ENCODE results near the gene SLC44A1. TPM values are rescaled to one million over a fixed set of nuclear protein-coding genes. Genes with fewer than 3 reads are reported as not detected.
A peak's percentile ranks its signal among the peaks of the same experiment; 100 is the strongest.

Gene SLC44A1
- total and polyA plus RNA-seq, 2 of the 13 experiments (the other 11 are each of a cell fraction or from before 2014, with no cell fraction given) = 21.4 to 40.8 TPM

DNA sequence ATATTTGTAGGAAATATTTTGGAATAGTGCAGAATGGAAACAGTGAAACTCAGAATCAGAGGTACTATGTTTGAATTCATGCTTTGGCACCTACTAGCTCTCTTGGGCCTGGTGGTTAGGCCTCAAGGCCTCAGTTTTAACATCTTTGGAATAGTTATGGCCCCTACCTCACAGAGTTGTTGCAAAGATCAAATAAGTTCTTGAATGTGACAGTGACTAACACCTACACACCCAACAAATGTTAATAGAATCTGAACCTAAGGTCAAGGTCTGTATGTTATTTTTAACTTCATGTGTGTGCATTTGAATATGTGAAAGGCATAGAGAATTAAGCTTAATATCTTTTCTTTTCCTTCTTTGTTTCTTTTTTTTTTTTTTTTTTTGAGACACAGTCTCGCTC is 87.3 kb downstream of the SLC44A1 start (continued):
- TF ChIP-seq EP300 (IDR thresholded peaks at IDR 0.05; ENCODE audit: low read depth in 2 of 2, low read length in 2 of 2) (peak in 1 of 2 experiments; percentile 65; a peak in 2 of 4 replicates), EP300 (CRISPR knock-in tag; IDR thresholded peaks at IDR 0.05; ENCODE audit: borderline replicate concordance) (no peak), ZNF619 (CRISPR knock-in tag; IDR thresholded peaks at IDR 0.05) (no peak), GATAD2A (CRISPR knock-in tag; IDR thresholded peaks at IDR 0.05) (peak; percentile 49; the same call in 1 of the 2 replicates), ZFX (CRISPR knock-in tag; IDR thresholded peaks at IDR 0.05; ENCODE audit: low read depth) (peak; percentile 42; the same call in 1 of the 2 replicates), HDAC2 (CRISPR knock-in tag; IDR thresholded peaks at IDR 0.05) (0 out of 2 replicates have a peak, but pooled peaks have one; percentile 14), FOXP1 (IDR thresholded peaks at IDR 0.05) (no peak), FOXP1 (CRISPR knock-in tag; IDR thresholded peaks at IDR 0.05) (0 out of 2 replicates have a peak, but pooled peaks have one; percentile 37), NR2F2 (IDR thresholded peaks at IDR 0.05; ENCODE audit: borderline replicate concordance, low read depth) (0 out of 2 replicates have a peak, but pooled peaks have one; percentile 26), RARA (CRISPR knock-in tag; IDR thresholded peaks at IDR 0.05) (peak; percentile 75), NR2F1 (CRISPR knock-in tag; IDR thresholded peaks at IDR 0.05) (peak; percentile 48 to 81; a peak in 3 of 4 replicates)
- TF ChIP-seq, protein P1, sequence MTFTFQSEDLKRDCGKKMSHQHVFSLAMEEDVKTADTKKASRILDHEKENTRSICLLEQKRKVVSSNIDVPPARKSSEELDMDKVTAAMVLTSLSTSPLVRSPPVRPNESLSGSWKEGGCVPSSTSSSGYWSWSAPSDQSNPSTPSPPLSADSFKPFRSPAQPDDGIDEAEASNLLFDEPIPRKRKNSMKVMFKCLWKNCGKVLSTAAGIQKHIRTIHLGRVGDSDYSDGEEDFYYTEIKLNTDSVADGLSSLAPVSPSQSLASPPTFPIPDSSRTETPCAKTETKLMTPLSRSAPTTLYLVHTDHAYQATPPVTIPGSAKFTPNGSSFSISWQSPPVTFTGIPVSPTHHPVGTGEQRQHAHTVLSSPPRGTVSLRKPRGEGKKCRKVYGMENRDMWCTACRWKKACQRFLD (CRISPR knock-in tag; IDR thresholded peaks at IDR 0.05; ENCODE audit: borderline replicate concordance) = no peak
- TF ChIP-seq, protein P2, sequence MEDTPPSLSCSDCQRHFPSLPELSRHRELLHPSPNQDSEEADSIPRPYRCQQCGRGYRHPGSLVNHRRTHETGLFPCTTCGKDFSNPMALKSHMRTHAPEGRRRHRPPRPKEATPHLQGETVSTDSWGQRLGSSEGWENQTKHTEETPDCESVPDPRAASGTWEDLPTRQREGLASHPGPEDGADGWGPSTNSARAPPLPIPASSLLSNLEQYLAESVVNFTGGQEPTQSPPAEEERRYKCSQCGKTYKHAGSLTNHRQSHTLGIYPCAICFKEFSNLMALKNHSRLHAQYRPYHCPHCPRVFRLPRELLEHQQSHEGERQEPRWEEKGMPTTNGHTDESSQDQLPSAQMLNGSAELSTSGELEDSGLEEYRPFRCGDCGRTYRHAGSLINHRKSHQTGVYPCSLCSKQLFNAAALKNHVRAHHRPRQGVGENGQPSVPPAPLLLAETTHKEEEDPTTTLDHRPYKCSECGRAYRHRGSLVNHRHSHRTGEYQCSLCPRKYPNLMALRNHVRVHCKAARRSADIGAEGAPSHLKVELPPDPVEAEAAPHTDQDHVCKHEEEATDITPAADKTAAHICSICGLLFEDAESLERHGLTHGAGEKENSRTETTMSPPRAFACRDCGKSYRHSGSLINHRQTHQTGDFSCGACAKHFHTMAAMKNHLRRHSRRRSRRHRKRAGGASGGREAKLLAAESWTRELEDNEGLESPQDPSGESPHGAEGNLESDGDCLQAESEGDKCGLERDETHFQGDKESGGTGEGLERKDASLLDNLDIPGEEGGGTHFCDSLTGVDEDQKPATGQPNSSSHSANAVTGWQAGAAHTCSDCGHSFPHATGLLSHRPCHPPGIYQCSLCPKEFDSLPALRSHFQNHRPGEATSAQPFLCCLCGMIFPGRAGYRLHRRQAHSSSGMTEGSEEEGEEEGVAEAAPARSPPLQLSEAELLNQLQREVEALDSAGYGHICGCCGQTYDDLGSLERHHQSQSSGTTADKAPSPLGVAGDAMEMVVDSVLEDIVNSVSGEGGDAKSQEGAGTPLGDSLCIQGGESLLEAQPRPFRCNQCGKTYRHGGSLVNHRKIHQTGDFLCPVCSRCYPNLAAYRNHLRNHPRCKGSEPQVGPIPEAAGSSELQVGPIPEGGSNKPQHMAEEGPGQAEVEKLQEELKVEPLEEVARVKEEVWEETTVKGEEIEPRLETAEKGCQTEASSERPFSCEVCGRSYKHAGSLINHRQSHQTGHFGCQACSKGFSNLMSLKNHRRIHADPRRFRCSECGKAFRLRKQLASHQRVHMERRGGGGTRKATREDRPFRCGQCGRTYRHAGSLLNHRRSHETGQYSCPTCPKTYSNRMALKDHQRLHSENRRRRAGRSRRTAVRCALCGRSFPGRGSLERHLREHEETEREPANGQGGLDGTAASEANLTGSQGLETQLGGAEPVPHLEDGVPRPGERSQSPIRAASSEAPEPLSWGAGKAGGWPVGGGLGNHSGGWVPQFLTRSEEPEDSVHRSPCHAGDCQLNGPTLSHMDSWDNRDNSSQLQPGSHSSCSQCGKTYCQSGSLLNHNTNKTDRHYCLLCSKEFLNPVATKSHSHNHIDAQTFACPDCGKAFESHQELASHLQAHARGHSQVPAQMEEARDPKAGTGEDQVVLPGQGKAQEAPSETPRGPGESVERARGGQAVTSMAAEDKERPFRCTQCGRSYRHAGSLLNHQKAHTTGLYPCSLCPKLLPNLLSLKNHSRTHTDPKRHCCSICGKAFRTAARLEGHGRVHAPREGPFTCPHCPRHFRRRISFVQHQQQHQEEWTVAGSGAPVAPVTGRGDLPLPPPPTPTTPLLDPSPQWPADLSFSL (CRISPR knock-in tag; IDR thresholded peaks at IDR 0.05) = no peak
